ENCODE results near the gene LMO2.

LMO2 gene

GRCh38 chr11:33885338-33886005 lies 6.4 kb downstream of the LMO2 start:
- no peak for DNase-seq

- no peak for DNase-seq
Measured at GRCh38 chr11:33884601-33885000, 7.3 kb downstream of the LMO2 start.

- no peak for DNase-seq
Measured at GRCh38 chr11:33884035-33884434, 7.8 kb downstream of the LMO2 start.

- DNase-seq: no peak
Measured at GRCh38 chr11:33881651-33882503, 10.0 kb downstream of the LMO2 start.

- no peak for DNase-seq
Measured at GRCh38 chr11:33880979-33881378, 10.9 kb downstream of the LMO2 start.

GRCh38 chr11:33879375-33879774 lies 12.5 kb downstream of the LMO2 start:
- no peak for DNase-seq

- no peak for DNase-seq
Measured at GRCh38 chr11:33877038-33877437, 14.8 kb downstream of the LMO2 start.

- no peak for DNase-seq
Measured at GRCh38 chr11:33875621-33876294, 16.1 kb downstream of the LMO2 start.

GRCh38 chr11:33874910-33875490 lies 16.9 kb downstream of the LMO2 start:
- DNase-seq: no peak

GRCh38 chr11:33874433-33874832 lies 17.4 kb downstream of the LMO2 start:
- DNase-seq: no peak

- DNase-seq: peak; percentile 23
Measured at GRCh38 chr11:33869481-33870422, 22.1 kb downstream of the LMO2 start.

GRCh38 chr11:33868647-33869461 lies 23.0 kb downstream of the LMO2 start:
- DNase-seq: no peak

GRCh38 chr11:33867996-33868646 lies 23.8 kb downstream of the LMO2 start:
- no peak for DNase-seq

- no peak for DNase-seq
Measured at GRCh38 chr11:33867561-33867960, 24.3 kb downstream of the LMO2 start.

GRCh38 chr11:33866936-33867335 lies 24.9 kb downstream of the LMO2 start:
- DNase-seq: no peak

- no peak for DNase-seq
Measured at GRCh38 chr11:33864479-33864878, 27.4 kb downstream of the LMO2 start.

- no peak for DNase-seq
Measured at GRCh38 chr11:33863418-33864172, 28.3 kb downstream of the LMO2 start.

GRCh38 chr11:33861941-33862589 lies 29.8 kb downstream of the LMO2 start:
- DNase-seq: no peak

GRCh38 chr11:33861386-33861785 lies 30.5 kb downstream of the LMO2 start:
- no peak for DNase-seq

All from RPMI8226 (cell line).